Measurements from ENCODE around the gene PLS1. TPM values are rescaled to one million over a fixed set of nuclear protein-coding genes. Genes with fewer than 3 reads are reported as not detected.
"Not testable (repeated sequence)": the region's sequence is repeated elsewhere in the genome, so short reads cannot be mapped to it uniquely, and the experiment has no call there.

Gene PLS1
- total and polyA plus RNA-seq, 5 experiments from 2014 or later = 3.2 to 6.1 (median 4.3) TPM

DNA sequence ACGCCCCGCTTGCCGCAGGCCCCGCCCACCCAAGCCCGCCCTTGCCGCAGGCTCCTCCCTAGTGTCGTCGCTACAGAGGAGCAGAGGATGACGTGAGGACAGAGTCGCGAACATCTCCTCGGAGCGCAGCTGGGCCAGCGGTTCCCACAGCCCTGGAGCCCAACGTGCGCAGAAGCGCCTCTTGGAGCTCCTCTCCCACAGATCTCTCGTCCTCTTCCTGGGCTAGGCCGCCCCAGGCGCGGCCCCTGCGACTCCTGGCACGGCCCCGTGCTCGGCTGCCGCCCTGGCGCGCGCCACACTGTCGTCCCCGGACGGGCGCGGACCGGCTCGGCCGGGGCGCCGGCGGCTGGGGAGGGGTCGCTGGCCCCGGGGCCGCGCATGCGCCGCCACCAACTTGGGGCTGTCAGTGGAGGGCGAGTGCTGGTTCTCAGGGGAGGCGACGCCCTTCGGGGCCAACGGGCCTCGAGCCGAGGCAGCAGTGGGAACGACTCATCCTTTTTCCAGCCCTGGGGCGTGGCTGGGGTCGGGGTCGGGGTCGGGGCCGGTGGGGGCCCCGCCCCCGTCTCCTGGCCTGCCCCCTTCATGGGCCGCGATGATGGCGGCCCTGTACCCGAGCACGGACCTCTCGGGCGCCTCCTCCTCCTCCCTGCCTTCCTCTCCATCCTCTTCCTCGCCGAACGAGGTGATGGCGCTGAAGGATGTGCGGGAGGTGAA, 127.9 kb downstream of the PLS1 start, which contains the start of gene TRPC1:
Gene TRPC1 (plus strand): TSS at position 67 of the 714 bp plus-strand sequence. CDS start 526 bp downstream, at position 593.
- Mint-ChIP-seq H3K4me1 (peaks cover 3 to 14% (median 10%) of the 10 kb centered on the region in 4 donors), H3K27ac (peak within 1 kb of the TSS; percentile 44 to 95 (median 92)), H3K9me3 (no peaks in the 10 kb centered on the region), H3K36me3 (peaks cover 0 to 4% (median 0%) of the 10 kb centered on the region in 3 donors), H3K4me3 (peak within 1 kb of the TSS; percentile 81 to 94 (median 88)), H3K27me3 (peaks cover 13 to 33% (median 19%) of the 10 kb centered on the region in 5 donors)
- DNase-seq (peak; percentile 27 to 81 (median 75)), ATAC-seq (peak; percentile 93 to 94)
- POLR2A ChIA-PET = interaction anchor here (0.6 to 1.2 kb wide), 7 partner anchors 9 to 1249 kb away, joined by 3 to 4 read pairs (median 3); partner anchors contain the start of genes ATR and PLS1

DNA sequence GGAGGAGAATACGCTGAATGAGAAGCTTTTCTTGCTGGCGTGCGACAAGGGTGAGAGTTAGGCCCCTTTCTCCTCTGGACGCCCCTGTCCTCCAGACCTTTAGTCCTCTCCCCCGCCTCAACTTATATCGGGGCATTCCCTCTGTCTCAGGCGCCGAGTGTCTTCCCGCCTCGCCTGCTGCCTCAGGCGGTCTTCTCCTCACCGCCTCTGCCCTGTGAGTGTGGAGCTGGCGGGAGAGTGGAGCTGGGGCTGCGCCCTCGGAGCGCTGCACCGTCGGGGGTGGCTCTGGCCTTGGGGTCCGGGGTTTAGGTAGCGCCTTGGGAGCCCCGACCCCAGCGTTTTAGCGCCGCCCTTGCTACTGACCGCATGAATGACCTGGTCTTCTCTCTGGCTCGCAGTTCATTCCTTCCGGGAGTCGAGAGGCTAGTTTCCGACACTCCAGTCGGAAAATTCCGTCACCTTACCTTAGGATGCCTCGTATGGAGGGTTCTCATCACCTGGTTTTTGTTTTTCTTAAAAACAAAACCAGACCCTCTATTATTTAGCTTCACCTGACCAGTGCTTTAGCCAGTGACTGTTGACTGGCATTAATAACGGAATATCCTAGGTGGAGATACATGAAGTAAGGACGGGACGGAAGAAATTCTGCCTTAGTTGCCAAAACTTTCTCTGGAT, 128.6 kb downstream of the PLS1 start:
- no peaks in the 10 kb centered on the region for H3K36me3 Mint-ChIP-seq
- POLR2A ChIA-PET = interaction anchor here (1.0 to 1.2 kb wide), 3 partner anchors 8 to 146 kb away, joined by 3 read pairs; partner anchors contain the start of genes ATR and PLS1
- H3K27me3 Mint-ChIP-seq = peaks cover 8 to 28% (median 14%) of the 10 kb centered on the region in 5 donors
- H3K4me1 Mint-ChIP-seq = peaks cover 3 to 14% (median 10%) of the 10 kb centered on the region in 4 donors
- H3K9me3 Mint-ChIP-seq = no peaks in the 10 kb centered on the region
- ATAC-seq = peak in 1 of 2 donors; percentile 3
- DNase-seq = peak in 3 of 10 donors; percentile 1 to 33 (median 10)
- peak overlapping the region; percentile 14 to 89 (median 76) for H3K27ac Mint-ChIP-seq
- H3K4me3 Mint-ChIP-seq = peak overlapping the region; percentile 81 to 92 (median 88)

DNA sequence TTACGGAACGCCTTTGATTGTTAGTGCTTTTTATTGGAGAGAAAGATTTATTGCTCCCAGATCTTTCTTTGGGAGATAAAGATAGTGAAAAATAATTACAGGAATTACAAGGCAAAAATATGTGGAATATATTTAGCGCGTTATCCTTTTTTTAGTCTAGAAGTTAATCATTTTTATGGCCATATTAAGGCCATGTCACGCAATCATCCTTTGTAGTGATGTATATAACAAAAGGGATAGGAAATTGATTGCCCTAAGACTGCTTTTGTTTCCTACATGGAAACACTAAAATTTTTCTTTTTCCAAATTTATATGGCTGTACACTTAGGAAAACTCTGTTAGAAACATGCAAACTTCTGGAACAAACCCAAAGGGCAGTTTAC, 129.2 kb downstream of the PLS1 start:
- POLR2A ChIA-PET = interaction anchor here (1.0 kb wide), 1 partner anchor 146 kb away, joined by 3 read pairs; the partner anchor contains the start of gene ATR
- peaks cover 5 to 26% (median 11%) of the 10 kb centered on the region in 5 donors for H3K27me3 Mint-ChIP-seq
- ATAC-seq (no peak), DNase-seq (no peak)
- H3K36me3 Mint-ChIP-seq = no peaks in the 10 kb centered on the region
- H3K9me3 Mint-ChIP-seq = no peaks in the 10 kb centered on the region
- H3K27ac Mint-ChIP-seq = peak overlapping the region in 7 of 10 donors; percentile 14 to 75 (median 71)
- peaks cover 3 to 14% (median 10%) of the 10 kb centered on the region in 4 donors for H3K4me1 Mint-ChIP-seq
- peak overlapping the region; percentile 81 to 92 (median 88) for H3K4me3 Mint-ChIP-seq

DNA sequence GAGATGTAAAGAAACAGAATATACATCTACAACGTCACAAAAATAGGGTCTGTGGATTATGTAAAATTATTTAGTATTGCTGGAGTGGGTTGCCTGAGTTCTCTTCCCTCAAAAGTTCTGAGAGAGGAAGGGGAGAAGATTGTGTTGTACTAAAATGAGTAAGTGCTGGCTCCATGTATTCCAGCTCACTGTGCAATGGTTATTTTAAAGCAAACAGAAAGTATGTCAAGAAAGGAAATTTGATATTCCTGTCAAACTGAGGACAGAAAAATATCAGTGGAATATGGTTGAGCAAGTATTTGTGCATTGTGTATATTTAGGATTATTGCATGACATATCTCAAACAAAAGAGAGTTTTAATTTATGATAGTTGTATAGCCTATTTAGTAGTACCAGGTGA, 129.8 kb downstream of the PLS1 start:
- no peak for DNase-seq
- H3K9me3 Mint-ChIP-seq = no peaks in the 10 kb centered on the region
- H3K27ac Mint-ChIP-seq = no peak overlapping the region
- ATAC-seq = no peak
- H3K4me1 Mint-ChIP-seq = peaks cover 3 to 14% (median 10%) of the 10 kb centered on the region in 4 donors
- POLR2A ChIA-PET = interaction anchor here (0.6 kb wide), 1 partner anchor 9 kb away, joined by 3 read pairs; no protein-coding TSS in a partner anchor
- H3K4me3 Mint-ChIP-seq = peak overlapping the region in 1 of 10 donors; percentile 89
- H3K36me3 Mint-ChIP-seq = no peaks in the 10 kb centered on the region
- peaks cover 0 to 19% (median 6%) of the 10 kb centered on the region in 5 donors for H3K27me3 Mint-ChIP-seq

DNA sequence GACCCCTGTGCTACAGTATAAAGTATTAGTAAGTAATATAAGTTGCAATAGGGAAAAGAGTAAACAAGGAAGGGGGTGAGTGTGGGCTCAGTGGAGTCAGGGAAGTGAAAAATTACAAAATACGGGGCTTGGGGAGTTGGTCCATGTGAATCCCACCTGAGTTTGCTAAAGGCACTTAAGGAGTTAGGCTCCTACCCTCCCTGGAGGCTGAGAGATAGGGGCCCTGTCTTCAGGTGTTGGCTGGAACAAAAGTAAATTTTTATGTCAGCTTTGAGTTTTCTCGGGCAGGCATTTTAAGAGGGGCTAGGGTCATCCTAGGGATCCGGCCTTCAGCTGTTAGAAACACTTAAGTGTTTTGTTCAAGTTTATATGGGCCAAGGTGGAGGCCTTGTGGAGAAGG, 135.9 kb downstream of the PLS1 start:
- Mint-ChIP-seq H3K36me3 (no peaks in the 10 kb centered on the region), H3K27me3 (peaks cover 0 to 2% (median 0%) of the 10 kb centered on the region in 5 donors), H3K4me3 (no peak overlapping the region), H3K9me3 (no peaks in the 10 kb centered on the region), H3K4me1 (peaks cover 0 to 3% (median 0%) of the 10 kb centered on the region in 4 donors), H3K27ac (no peak overlapping the region)
- POLR2A ChIA-PET = no interaction called here
- DNase-seq (no peak), ATAC-seq (no peak)

DNA sequence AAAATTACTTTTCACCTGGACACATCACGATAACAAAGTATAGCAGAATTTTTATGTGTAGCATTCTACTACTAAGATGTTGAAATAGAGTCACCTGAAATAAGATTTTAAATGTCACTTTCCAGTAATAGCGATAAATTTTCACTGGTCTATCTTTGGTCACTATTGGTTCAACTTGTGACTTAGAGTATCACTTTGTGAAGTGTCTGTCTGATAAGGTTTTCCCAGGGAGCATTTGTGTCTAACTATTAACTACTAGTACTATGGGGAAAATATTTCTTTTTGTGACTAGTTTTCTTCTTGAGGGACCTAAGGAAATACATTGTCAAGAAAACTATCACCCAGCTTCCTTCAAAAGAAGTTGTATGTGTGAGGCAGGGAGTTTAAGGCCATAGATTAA, 138.6 kb downstream of the PLS1 start:
- ATAC-seq = no peak

DNA sequence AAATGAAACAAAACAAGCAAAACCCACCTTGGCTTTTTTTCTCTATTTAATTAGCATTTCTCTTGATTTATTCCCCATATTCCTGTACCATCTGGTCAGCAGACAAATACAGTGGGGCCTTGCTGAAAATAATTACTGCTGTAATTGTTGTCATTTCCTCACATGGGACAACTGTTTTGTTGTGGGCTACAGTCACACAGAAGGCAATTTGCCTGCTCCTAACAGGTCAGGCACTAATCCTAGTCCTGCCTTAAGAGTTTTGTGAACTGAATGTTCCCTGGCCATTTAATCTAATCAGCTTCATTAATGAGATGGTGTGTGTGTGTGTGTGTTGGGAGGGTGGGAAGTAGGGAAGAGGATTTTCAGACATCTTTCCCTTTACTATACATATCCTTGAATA, 139.3 kb downstream of the PLS1 start:
- H3K27me3 Mint-ChIP-seq = peaks cover 0 to 2% (median 0%) of the 10 kb centered on the region in 5 donors
- POLR2A ChIA-PET = no interaction called here
- H3K9me3 Mint-ChIP-seq = no peaks in the 10 kb centered on the region
- ATAC-seq (no peak), DNase-seq (no peak)
- H3K27ac Mint-ChIP-seq = no peak overlapping the region
- H3K36me3 Mint-ChIP-seq = no peaks in the 10 kb centered on the region
- H3K4me1 Mint-ChIP-seq = peaks cover 0 to 3% (median 0%) of the 10 kb centered on the region in 4 donors
- H3K4me3 Mint-ChIP-seq = no peak overlapping the region

More for the DNA sequence above, 138.6 kb downstream of the PLS1 start:
- Mint-ChIP-seq H3K27me3 (peaks cover 0 to 2% (median 0%) of the 10 kb centered on the region in 5 donors), H3K4me1 (peaks cover 0 to 3% (median 0%) of the 10 kb centered on the region in 4 donors), H3K27ac (no peak overlapping the region), H3K36me3 (no peaks in the 10 kb centered on the region), H3K4me3 (no peak overlapping the region), H3K9me3 (no peaks in the 10 kb centered on the region)
- POLR2A ChIA-PET = no interaction called here
- DNase-seq = no peak

DNA sequence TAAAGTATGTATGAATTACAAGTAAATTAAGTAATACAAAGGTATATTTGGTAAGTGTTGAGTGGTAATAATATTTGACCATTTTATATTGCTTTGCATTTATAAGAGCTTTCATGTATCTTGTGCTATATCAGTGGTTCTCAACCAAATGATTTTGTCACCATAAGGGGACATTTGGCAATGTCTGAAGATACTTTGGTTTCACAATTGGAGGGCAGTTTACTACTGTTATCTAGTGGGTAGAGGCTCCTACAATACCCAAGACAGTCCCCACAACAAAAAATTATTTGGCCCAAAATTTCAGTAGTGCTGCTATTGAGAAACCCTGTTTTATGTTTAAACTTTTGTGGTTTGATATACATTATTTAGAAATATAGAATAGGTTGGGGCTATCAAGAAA, 142.2 kb downstream of the PLS1 start:
- POLR2A ChIA-PET = no interaction called here
- peaks cover 0 to 2% (median 0%) of the 10 kb centered on the region in 5 donors for H3K27me3 Mint-ChIP-seq
- no peak for DNase-seq
- no peak overlapping the region for H3K27ac Mint-ChIP-seq
- H3K9me3 Mint-ChIP-seq = no peaks in the 10 kb centered on the region
- H3K4me1 Mint-ChIP-seq = no peaks in the 10 kb centered on the region
- no peak overlapping the region for H3K4me3 Mint-ChIP-seq
- no peak for ATAC-seq
- H3K36me3 Mint-ChIP-seq = no peaks in the 10 kb centered on the region

DNA sequence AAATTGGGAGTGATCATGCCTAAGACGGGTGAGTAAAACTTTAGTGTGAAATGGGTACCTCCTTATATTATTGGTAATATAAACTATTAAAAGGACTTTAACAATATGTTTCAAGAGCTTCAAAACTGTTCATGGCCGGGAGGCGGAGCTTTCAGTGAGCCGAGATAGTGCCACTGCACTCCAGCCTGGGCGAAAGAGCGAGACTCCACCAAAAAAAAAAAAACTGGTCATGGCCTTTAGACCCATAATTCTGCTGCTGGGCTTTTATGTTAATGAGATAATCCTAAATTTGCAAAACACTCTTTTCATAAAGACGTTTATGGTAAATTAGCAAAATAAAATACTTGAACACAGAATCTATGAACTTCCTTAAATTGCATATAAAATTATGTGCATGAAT, 150.5 kb downstream of the PLS1 start:
- Mint-ChIP-seq H3K4me1 (no peaks in the 10 kb centered on the region), H3K4me3 (no peak overlapping the region), H3K9me3 (peaks cover 0 to 8% (median 0%) of the 10 kb centered on the region in 9 donors), H3K36me3 (peaks cover 4 to 18% (median 13%) of the 10 kb centered on the region in 3 donors), H3K27me3 (no peaks in the 10 kb centered on the region), H3K27ac (no peak overlapping the region)
- POLR2A ChIA-PET = no interaction called here
- no peak for ATAC-seq
- no peak for DNase-seq

DNA sequence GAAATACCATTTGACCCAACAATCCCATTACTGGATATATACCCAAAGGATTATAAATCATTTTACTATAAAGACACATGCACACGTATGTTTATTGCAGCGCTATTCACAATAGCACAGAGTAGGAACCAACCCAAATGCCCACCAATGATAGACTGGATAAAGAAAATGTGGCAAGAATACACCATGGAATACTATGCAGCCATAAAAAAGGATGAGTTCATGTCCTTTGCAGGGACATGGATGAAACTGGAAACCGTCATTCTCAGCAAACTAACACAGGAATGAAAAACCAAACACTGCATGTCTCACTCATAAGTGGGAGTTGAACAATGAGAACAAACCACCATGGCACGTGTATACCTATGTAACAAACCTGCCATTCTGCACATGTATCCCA, 154.3 kb downstream of the PLS1 start:
- H3K9me3 Mint-ChIP-seq, H3K4me3 Mint-ChIP-seq, POLR2A ChIA-PET, DNase-seq, ATAC-seq, H3K27ac Mint-ChIP-seq, H3K4me1 Mint-ChIP-seq, H3K27me3 Mint-ChIP-seq: not testable (repeated sequence)
- H3K36me3 Mint-ChIP-seq = peaks cover 0 to 20% (median 13%) of the 10 kb centered on the region in 3 donors

DNA sequence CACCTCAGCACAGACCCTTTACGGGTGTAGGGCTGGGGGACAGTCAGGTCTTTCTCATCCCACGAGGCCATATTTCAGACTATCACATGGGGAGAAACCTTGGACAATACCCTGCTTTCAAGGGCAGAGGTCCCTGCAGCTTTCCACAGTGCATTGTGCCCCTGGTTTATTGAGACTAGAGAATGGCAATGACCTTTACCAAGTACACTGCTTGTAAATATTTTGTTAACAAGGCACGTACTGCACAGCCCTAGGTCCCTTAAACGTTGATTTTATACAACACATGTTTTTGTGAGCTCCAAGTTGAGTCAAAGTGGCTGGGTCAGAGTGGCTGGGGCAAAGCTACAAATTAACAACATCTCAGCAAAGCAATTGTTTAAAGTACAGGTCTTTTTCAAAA, 156.4 kb downstream of the PLS1 start:
- DNase-seq, H3K9me3 Mint-ChIP-seq, H3K4me3 Mint-ChIP-seq, ATAC-seq, POLR2A ChIA-PET, H3K27ac Mint-ChIP-seq, H3K27me3 Mint-ChIP-seq, H3K4me1 Mint-ChIP-seq: not testable (repeated sequence)
- peaks cover 0 to 25% (median 13%) of the 10 kb centered on the region in 3 donors for H3K36me3 Mint-ChIP-seq

DNA sequence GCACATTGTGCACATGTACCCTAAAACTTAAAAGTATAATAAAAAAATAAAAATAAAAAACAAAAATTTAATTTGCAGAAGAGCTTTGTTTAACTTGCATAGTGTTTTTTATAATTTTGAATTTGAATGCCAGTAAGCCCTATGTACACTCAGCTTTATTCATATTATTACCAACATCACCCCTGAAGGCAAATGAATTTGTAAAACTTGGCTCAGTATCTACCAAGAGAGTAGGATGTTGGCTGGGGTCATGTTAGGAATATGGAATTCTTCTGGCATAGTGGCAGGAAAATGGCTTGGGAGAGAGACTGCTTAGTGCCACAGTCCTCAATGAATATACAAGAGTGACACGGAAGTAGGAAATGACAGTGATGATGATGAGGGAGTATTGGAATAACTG, 158.3 kb downstream of the PLS1 start:
- POLR2A ChIA-PET = no interaction called here
- Mint-ChIP-seq H3K27ac (no peak overlapping the region), H3K4me1 (no peaks in the 10 kb centered on the region), H3K9me3 (peaks cover 0 to 10% (median 7%) of the 10 kb centered on the region in 9 donors), H3K27me3 (no peaks in the 10 kb centered on the region), H3K36me3 (peaks cover 0 to 19% (median 6%) of the 10 kb centered on the region in 3 donors), H3K4me3 (no peak overlapping the region)
- no peak for ATAC-seq
- DNase-seq = no peak
